ENCODE measurements around the gene FCN2.

Gene FCN2

DNA sequence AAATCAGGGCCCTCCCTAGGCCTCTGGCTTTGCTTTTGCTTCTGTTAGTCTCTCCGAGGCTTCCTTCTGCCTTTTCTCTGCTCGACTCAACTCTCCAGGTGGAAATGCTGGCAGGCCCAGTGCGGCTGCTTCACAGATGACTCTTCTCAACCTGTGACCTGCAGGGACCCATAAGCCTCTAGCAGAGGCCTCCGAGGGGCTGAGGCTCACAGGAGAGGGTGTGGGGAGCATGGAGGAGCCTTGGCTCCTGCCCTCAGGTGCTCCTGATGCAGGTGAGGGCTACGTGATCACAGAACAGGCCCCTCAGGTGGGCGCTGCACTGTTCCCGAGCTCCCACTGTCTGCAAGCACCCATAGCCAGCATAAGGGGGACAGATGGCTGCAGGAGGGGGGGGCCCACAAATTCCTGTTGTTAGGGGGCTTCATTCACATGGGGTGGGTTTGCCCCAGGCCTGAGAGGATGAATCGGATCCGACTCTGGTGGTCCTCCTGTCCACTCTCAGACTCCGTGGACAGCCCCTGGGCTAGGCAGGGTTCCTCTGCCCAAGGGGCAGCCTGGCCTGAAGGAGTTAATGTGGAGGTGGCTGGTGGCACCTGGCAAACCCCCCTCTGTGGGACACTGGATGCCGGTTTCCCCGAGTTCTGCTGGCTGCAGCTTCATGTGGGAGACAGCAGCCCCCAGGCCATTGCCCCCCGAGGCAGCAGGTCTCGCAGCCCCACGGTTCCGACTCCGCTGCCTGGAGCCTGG, 10.9 kb upstream of the FCN2 start:
- no peak for DNase-seq

DNA sequence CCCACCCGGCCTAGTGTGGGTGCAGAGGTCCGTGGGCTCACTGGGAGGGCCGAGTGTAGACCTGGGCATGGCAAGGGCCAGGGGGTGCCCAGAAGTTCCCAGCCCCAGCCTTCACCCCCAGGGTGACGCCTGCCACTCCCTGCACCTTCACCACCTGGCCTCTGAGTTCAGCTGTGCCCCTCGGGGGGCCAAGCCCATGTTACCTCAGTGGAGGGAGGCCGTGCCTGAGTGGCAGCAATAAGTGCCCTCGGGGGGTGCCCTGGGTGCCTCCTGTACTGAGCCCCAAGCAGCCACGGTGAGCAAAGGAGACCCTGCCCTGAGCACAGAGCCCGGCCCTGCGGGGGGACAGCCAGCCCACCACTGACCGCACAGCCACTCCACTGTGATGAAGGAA, 10.3 kb upstream of the FCN2 start:
- no peak for DNase-seq

DNA sequence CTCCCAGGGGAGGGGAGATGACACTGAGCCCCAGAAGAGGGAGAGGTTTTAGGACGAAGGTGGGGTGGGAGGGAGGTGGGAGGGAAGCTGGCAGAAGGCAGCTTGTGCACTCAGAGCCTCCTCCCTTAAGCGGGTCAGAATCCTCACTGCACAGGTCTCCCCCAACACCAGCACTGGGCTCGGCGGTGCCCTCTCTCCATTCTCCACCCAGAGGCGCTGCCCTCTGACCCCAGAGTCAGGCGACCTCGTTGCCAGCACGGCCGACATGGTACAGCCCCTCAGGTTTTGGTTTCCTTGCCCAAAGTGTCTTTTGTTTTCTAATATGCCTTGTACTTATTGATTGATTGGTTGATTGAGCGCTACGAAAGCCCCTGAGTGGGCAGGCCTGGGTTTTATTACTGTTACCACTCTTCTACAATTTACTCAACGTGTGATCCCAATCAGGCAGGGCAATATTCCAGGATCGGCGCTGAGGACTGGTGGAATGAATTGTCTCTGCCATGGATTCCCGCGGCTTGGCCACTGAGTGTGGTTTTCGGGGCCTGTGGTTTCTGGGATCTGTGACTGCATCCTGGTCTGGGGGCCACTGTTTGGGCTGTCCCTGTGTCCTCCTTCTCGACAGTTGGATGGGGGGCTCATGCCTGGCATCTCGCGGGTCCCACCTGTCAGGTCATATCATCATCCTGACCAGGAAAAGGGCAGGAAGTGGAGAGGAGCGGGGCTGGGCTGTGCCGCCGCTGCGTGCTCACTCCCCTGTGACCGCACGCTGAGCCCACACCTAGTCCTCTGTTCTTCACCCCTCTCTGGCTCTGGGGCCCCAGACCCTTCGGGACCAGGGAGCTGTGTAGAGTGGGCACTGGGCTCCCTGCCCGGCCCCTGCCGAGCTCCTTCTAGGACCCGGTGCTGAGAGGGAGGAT, 9.6 kb upstream of the FCN2 start:
- DNase-seq, result no peak

DNA sequence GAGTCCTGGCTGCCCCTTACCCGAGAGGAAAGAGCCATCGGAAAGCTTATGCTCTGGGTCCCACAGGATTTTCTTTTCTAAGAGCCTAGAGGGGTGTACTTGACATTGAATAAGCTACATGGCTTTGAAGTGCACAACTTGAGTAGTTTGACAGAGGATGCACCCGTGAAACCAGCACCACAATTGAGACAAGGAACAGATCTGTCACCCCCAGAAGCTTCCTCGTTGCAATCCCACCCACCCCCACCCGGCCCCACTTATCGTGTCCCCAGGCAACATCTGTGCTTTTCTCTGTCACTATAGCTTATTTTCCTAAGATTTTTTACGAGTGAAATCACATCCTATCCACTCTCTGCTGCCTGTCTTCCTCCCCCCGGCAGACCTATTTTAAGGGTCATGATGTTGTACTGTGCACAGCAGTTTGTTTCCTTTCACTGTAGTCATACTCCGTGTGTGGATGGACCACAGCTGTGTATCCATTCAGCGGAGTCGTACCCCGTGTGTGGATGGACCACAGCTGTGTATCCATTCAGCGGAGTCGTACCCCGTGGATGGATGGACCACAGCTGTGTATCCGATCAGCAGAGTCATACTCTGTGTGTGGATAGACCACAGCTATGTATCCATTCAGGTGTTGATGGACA, 8.8 kb upstream of the FCN2 start:
- no peak for DNase-seq

DNA sequence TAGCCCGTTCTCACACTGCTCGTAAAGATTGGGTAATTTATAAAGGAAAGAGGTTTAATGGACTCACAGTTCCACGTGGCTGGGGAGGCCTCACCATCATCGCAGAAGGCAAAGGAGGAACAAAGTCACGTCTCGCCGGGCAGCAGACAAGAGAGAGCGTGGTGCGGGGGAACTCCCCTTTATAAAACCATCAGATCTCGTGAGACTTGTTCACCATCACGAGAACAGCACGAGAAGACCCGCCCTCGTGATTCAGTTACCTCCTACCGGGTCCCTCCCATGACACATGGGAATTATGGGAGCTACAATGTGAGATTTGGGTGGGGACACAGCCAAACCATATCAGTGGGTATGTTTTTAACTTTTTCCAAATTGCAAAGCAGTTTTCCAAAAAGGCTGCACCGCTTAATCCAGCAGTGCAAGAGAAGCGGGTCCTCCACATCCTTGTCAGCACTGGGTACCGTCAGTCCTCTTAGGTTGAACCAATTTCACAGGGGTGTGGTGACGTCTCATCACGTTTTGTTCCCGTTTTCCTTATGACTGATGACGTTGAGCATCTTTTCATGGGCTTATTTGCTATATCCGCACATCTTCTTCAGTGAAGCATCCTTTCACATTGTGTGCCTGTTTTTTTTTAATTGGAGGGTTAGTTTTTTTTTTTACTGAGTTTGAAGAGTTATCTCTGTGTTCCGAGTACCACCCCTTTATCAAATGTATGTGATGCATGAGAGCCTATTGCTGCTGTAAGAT, 8.0 kb upstream of the FCN2 start:
- DNase-seq, result no peak

DNA sequence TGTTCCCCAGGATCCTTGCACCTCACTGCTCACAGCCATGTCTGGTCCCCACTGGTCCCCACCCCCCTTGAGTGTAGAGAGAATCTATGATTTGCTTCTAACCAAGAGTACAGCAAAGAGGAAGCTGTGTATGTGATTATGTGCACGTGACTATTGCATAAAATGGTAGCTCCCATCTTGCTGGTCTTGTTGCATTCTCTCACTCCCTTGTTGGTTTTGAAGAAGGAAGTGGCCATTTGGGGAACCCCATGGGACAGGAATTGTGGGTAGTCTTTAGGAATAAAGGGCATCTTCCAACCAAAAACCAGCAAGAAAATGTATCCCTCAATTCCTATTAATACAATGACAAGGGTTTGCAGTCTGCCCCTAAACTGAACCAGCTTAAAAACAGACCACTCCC, 5.2 kb upstream of the FCN2 start:
- DNase-seq, result no peak

DNA sequence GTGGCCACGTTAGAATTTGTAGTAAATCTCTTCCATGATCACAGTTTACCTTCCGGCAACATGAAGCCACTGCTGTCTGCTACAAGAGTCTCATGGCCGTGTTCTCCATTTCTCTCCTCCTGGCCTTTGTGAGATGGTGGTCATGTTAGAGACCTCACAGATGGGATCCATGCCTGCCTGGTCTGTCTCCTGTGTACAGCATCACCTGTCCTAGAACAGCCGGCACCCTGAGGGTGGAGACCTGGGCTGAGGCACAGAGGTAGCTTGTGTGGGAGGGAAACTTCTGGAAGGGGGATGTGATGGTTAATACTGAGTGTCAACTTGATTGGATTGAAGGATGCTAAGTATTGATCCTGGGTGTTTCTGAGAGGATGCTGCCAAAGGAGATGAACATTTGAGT, 3.1 kb upstream of the FCN2 start:
- DNase-seq, result no peak

DNA sequence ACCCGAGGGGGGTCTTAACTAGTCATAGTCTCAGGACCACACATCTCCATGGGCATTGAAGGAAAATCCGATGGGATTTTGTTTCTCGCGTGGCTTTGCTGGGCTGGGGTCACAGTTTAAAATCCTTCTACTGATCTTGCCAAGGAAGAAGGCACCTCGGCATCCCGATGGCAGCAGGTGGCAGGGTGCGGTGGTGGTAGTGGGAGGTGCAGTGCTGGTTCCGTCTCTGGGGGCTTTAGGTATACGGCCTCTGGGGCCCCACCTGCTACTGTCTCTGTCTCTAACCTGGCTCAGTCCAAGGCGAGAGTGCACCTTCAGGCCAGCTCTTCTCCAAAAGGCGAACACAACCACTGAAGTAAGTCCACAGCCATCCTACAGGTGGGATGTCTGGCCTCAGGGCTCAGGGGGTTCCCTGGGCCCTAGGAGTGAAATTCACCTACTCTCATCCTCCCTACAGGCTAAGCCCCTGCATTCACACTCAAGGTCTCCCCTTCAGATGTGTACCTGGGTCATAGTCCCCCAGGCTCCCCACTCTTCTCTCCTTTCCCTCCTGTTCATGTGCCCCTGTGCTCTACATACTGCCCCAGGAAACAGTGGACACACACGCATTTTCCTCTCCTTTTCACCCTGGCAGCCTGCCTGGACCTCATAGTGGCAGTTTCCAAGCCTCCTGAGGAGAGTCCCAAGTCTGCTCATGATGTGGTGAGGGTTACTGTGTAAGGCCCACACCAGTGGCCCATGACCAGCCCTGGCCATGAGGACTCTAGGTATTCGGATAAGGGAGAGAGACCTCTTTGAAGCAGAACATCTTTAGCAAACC, 736 bp upstream of the FCN2 start:
- no peak for DNase-seq

DNA sequence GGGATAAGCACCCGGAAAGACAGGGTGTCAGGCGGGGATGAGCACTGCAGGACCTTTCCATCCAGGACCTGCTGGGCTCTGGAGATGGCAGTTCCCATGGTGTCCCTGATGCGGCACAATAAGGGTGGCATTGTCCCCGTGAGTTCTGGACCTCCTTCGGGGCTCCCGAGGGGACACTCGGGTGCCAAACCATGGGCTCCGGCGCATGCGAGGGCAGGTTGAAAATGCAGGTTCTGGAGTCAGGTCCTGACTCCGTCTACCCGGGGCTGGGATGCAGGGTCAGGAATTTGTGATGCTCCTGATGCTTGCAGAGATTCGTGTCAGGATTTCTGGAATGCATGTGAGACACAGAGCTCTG, 682 bp downstream of the FCN2 start:
- no peak for DNase-seq

DNA sequence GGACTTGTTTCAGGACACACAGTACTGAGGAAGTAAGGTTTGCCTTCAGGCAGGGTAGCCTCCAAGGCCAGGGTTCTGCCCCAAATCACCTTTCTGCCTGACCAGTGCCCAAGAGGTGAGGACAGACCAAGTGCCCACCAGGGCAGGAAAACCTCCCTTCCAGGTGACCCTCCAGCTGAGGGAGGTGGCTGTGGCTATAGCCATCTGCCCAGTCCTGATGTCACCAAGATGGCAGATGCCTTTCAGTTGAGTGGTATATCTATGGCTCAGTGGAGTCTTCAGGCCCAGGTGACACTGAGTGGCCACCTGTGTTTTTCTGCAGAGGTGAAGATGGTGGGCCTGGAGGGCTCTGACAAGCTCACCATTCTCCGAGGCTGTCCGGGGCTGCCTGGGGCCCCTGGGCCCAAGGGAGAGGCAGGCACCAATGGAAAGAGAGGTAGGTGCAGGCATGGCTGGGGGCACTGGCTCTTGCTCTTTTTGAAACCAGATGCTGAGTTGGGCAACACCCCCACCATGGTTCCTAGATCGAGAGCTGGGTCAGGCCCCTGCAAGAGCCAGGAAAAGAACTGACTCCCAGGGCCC, 1.7 kb downstream of the FCN2 start:
- no peak for DNase-seq

DNA sequence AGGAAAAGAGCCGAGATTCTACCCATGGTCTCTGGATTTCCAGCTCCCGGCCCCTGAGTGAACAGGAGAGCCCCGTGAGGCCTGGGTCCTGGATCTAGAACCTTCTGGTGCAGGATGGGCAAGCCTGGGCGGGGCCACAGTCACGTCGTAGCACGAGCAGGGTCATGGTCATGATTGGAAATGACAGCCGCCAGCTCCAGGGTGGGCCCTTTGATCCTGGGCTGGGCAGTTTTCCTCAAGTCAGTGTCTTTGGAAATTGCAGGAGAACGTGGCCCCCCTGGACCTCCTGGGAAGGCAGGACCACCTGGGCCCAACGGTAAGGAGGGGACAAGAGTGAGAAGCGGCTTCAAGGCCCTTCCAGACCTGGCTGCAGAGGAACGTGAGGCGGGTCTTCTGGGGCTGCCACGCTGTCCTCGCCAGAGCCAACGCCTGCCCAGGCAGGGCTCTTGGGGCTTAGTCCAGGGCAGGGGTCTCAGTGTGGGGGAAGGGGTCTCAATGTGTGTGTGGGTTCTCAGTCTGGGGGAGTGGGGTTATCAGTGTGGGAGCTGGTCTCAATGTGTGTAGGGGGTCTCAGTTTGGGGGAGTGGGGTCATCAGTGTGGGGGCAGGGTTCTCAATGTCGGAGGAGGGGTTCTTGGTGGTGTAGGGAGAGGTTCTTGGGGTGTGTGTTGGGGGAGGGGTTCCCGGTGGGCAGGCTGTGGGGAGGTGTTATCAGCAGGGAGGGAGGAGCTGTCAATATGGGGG, 2.6 kb downstream of the FCN2 start:
- DNase-seq, result no peak

DNA sequence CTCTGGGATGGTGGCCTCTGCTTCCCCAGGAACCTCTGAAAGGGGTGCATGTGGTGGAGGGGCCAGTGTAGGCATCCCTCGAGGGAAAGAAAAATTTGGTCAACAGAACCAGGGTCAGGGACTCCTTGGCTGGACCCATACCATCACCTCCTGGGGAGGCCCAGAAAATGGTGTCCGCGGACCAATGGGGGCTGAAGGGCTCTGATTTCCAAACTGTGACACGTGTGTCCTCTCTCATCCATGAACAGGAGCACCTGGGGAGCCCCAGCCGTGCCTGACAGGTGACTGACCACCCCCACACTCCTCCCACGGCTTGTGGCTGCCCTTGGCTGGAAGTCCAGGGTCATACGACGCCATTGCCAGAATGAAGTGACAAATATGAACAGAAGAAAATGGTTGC, 3.9 kb downstream of the FCN2 start:
- no peak for DNase-seq

DNA sequence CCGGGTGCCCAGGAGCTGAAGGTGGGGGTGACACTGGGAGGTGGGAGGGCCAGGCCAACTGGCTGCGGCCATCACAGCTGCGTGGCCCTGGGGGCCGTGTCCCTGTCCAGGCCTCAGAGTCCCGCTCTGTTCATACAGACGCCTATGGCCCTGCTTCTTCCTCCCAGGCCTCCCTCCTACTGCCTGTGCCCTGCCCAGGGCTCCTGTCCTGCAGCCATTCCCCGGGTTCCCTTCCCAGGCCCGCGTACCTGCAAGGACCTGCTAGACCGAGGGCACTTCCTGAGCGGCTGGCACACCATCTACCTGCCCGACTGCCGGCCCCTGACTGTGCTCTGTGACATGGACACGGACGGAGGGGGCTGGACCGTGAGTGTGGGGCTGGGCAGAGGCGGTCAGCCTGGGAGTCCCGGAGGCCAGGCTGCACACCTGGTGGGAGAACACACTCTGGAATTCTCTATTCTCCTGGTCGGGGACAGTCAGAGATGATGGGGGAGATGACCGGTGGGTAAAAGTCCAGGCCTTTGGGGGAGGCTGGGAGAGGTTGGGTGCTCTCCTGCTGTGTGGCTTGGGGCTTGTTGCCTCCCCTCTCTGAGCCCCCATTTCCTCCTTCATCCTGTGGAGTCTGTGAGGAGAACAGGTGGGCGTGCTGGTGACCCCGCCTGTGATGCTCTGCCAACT, 4.5 kb downstream of the FCN2 start:
- DNase-seq, result no peak

DNA sequence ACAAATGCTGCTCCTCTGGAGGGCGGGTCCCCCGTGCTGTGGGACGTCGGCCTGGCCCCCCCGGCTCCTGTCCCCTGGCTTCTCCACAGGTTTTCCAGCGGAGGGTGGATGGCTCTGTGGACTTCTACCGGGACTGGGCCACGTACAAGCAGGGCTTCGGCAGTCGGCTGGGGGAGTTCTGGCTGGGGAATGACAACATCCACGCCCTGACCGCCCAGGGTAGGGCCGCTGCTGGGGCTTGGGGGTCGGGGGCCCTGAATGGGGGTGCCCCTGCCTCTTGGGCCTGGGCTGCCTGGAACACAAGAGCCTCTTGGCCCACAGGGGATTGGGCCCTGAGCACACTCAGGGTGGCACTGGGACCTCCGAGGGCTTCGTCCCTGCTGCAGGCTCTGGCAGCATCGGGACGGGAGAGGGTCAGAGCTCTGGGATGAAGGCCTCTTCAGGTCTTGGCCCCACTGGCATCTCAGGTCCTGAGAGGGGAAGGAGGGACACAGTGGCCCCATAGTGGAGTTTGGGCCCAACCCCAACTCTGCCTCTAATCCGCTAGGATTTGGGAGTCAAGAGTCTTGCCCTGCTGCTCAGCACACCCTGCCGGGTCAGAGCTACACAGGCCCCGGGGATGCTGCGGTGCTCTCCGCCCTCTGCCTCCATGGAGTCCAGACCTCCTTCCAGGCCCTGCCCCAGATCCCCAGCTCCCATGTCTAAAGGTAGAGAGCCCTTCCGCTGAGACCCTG, 5.2 kb downstream of the FCN2 start:
- no peak for DNase-seq

DNA sequence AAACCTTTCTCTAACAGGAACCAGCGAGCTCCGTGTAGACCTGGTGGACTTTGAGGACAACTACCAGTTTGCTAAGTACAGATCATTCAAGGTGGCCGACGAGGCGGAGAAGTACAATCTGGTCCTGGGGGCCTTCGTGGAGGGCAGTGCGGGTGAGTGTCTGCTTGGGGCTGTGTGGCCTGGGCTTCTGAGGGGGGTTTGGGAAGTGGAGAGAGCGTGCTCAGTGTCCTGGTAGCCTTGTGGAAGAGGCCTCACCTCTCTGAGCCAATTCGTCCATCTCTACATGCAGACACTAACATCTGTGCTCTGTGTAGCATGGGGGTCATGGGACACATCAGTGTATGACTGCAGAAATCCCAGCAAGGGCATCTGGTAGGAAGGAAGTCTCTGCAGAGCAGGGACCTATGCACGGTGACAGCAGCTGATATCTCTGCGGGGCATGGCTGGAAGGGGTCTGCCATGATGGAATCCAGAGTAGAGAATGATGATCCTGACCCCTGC, 5.9 kb downstream of the FCN2 start:
- DNase-seq, result no peak

DNA sequence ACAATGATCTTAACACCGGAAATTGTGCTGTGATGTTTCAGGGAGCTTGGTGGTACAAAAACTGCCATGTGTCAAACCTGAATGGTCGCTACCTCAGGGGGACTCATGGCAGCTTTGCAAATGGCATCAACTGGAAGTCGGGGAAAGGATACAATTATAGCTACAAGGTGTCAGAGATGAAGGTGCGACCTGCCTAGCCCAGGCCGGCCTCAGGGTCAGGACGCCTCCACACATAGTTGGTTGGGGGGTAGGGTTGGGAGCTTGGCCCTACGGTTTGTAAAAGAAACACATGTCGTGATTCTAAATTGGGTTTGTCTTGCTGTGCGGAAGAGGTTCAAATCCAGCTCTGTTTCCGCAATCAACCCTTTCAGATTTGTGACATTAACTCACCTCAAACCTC, 6.6 kb downstream of the FCN2 start:
- DNase-seq, result no peak

DNA sequence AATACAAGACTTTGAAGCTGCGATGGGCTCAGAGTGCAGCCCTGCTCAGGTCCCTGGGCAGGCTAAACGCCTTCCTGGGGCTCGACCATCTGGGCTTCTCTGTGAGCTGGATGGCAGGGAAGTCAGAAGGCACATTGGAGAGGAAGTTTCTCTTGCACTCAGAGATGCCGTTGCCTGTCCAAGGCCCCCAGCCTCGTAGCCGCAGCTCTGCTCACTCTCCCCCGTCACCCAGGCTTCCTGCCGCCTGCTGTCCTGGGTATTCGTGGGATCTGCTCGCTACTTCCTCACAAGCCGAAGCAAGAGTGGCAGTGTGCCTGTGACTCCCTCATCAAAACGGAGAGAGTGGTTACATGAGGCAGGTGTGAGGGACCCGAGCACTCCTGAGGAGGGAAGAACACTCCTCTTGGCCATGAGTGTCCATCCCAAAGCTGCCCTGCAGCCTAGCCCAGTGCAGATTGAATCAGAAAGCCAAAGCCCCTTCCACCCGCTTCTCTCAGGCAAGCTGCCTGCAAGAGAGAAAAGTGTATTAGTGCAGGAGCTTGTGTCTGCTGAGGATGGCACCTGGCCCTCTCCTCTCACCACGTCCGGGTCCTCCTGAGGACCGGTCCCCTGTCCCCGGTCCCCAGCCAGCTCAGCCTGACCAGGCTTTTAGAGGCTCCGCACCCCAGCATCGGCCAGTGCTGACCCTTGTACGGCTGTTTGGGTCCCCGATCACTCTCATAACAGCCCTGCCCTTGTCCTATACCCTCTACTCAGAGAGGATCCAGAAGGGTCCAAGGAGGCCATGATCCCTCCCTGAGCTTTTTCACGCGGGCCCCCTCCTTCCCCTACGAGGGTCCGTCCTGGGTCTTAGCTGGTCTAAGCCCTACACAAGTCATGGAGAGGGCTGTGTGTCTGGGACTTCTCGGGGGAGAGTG, 7.3 kb downstream of the FCN2 start:
- DNase-seq, result no peak

DNA sequence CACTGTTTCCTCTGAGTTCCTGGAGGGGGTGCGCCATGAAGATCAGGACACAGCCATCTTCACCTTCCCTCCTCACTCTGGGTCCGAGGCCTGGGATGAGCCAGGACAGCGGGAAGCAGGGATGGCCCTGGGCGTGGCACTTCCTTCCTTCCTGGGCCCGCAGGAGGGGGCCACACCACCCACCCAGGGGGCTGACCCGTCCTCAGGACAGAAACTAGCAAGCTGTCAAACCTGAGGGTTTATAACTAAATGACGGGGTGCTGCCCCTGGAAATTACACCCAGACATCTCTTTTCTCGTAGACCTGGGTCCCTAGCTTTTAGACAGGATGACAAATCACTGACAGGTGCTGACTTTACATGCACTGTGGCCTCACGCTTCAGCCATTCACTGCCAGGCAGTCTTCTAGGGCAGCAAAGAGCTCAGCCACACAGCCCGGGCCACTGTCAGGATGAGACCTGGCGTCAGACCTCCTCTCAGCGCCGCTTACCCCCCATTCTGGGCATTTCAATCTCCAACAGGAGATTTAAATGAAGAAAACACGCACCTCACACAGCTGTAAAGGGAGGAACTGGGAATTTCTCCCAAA, 8.1 kb downstream of the FCN2 start:
- DNase-seq, result no peak
